GM12864 (cell line): ENCODE data around the gene MAMDC2.
A peak's percentile ranks its signal among the peaks of the same experiment; 100 is the strongest.

Experiments used
- DNase-seq: peaks from one replicate; pipeline ENCODE4 v3.0.0-alpha.2; 2011; ENCODE audit warnings: low read depth
- H3K4me3 ChIP-seq: 2 replicates; pipeline ENCODE4 v1.5.1; 2011; ENCODE audit warnings: mild to moderate bottlenecking, low read depth, low read length, control low read depth
- TF ChIP-seq, protein P1 (sequence below): IDR thresholded peaks from 2 replicates; pipeline ENCODE4 v1.5.1; 2011; ENCODE audit warnings: low read depth, mild to moderate bottlenecking, moderate library complexity, low read length, control low read depth, inconsistent platforms; ENCODE audit errors: missing control alignments

MAMDC2 gene

DNA sequence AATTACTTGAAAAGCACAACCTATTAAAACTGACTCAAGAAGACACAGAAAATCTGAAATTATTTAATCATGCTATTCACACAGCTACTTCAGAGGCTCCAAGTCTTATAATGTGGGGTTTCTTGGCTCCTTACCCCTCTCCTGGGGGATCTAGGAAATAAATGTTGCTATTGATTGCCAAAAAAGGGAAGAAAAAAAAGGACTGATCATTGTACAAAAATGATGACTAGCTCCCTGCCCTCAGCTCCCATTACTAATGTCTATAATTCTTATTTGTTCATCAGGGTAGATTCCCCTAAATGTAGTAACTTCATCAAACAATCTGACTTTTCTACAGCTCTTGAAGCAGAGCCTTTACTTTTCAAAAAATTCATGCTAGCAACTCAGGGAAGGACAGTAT lies 211.8 kb downstream of the MAMDC2 start:
- no peak for DNase-seq
- H3K4me3 ChIP-seq: no peak overlapping the region

DNA sequence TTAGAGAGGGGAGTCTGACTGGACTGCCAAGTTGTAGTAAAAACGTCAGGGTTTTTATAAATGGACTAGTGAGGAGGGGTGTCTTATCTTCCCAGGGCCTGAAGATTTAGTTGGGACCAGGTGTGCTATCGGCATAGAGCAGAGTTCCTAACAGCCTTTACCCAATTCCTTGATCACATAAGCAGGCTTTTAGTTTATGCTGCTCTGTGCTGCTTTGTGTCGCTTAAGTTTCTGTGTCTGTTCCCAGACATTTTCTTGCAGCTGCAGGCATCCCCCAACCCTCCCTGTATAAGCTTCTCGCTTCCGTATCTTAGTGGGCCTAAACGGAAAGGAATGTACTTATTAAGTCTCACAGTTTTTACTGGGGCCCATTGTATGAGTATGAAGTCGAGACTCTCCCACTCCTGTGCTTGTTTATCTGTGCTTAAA lies 212.5 kb downstream of the MAMDC2 start:
- TF ChIP-seq, protein P1, sequence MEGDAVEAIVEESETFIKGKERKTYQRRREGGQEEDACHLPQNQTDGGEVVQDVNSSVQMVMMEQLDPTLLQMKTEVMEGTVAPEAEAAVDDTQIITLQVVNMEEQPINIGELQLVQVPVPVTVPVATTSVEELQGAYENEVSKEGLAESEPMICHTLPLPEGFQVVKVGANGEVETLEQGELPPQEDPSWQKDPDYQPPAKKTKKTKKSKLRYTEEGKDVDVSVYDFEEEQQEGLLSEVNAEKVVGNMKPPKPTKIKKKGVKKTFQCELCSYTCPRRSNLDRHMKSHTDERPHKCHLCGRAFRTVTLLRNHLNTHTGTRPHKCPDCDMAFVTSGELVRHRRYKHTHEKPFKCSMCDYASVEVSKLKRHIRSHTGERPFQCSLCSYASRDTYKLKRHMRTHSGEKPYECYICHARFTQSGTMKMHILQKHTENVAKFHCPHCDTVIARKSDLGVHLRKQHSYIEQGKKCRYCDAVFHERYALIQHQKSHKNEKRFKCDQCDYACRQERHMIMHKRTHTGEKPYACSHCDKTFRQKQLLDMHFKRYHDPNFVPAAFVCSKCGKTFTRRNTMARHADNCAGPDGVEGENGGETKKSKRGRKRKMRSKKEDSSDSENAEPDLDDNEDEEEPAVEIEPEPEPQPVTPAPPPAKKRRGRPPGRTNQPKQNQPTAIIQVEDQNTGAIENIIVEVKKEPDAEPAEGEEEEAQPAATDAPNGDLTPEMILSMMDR: no peak
- no peak overlapping the region for H3K4me3 ChIP-seq
- DNase-seq: no peak

More for the DNA sequence above, 211.8 kb downstream of the MAMDC2 start:
- TF ChIP-seq, protein P1: no peak

DNA sequence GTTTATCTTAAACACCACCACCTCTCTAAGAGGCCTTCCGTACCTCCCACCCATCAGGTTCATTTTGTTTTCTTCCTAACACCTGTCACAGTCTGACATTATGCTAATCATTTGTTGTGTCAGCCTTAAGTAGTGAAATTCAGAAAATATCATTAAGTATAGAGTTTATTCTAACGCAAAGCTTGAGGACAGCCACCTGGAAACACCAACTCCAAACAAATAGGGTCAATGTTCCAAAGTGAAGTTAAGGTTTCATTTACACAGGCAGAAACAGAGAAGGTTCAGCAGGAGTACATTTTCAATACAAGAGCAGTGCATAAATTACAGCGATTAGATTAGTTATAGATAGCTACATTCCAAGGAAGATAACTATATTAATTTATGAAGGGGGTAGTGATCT lies 213.9 kb downstream of the MAMDC2 start:
- no peak for DNase-seq
- TF ChIP-seq, protein P1: no peak
- H3K4me3 ChIP-seq: no peak overlapping the region; the same call in 1 of the 2 replicates

DNA sequence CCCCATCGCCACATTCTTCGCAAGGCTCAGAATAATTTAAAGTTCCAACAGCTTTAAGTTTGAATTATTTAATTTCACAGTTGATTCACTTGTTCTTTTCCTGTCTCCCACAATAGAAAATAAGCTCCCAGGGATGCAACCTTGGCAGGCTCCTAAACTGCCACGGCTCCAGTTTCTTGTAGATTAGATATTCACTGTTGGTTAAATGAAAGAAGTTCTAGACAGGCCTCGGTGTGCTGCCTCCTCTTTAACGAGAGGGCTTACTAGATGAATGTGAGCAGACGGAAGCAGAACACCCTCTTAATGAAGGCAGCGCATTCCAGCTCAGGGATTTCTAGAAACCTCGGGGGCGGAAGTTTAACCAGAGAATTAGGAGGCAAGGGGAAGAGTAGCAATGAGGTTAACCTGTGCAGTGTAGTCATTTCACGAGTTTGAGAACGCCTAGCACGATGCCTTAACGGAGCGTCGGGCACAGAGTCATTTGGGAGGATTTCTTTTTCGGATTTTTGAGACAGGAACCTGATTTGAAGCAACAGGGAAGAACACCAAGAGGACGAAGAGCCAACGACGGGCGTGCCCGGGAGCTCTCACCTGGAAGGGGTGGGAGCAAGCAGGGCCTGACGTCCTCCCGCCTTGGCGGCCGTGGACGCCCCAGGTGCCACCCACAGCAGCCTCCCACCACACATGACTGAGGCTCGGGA lies 214.5 kb downstream of the MAMDC2 start:
- peak; percentile 33 for DNase-seq
- peak overlapping the region; percentile 97 for H3K4me3 ChIP-seq
- TF ChIP-seq, protein P1: no peak

DNA sequence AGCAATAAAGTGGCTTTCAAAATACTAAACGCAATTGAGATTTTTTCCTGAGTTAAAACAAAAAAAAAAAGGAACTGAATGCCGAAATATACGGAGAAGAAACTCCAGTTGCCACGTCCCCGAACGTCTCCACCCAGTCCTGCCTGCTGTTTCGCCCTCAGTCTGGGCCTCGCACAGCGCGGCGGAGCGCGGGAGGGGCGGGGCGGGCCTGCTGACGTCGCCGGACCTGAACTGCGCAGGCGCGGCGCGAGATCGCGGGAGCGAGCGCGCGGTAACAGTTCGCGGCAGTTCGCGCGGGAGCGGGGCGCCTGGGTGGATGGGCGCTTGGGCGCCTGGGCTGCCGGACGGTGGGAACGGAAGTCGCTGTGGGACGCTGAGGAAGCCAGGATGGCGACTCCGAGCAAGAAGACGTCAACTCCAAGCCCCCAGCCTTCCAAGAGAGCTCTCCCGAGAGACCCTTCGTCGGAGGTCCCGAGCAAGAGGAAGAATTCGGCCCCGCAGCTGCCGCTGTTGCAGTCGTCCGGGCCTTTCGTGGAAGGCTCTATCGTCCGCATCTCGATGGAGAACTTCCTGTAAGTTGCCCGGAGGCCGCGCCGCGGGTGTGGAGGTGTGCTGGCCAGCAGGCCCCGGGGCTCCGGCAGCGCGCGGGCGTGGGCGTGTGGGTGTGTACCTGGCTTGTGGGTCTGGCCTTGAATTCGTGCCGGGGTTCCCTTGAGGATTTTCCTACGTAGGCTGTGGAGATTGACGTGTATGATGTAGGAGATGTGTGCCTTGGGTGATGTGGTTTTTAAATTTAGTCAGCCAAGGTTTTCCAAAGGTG lies 215.3 kb downstream of the MAMDC2 start, which contains the start of gene SMC5:
Gene SMC5, plus strand, starts transcription at position 287 of the 820 bp plus-strand sequence. Its CDS starts 101 bp downstream, at position 388.
- TF ChIP-seq, protein P1: no peak
- peak within 1 kb of the TSS; percentile 97 for H3K4me3 ChIP-seq
- peak; percentile 73 for DNase-seq

DNA sequence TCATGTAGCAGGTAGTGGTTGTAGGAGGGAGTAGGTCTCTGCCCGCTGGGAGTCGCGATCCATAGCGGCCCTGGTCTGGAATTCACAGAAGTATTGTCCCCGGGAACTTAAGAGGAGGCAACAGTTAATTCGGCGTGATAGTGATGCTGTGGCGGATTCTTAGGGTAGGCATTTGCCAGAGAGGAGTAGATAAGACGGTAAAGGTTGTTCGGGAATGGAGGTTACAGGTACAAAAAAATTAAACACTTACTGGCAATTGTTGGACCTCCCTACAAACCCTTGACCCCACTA lies 215.8 kb downstream of the MAMDC2 start:
- DNase-seq: no peak
- TF ChIP-seq, protein P1: no peak
- peak overlapping the region; percentile 97 for H3K4me3 ChIP-seq
